HG03442 (cell line): ENCODE data around the gene SEC22C.

Source experiments
- ATAC-seq: cut with Tn5 transposase; IDR thresholded peaks from one replicate; pipeline ENCODE4 v1.9.1; 2021; ENCODE audit warnings: mild to moderate bottlenecking, moderate library complexity; ENCODE audit not compliant: unreplicated experiment

Gene SEC22C

GRCh38 chr3:42539871-42540714, 41.7 kb downstream of the SEC22C start:
- no peak for ATAC-seq

GRCh38 chr3:42537350-42537749, 44.4 kb downstream of the SEC22C start:
- no peak for ATAC-seq

GRCh38 chr3:42535981-42536784, 45.6 kb downstream of the SEC22C start:
- no peak for ATAC-seq

GRCh38 chr3:42533161-42533897, 48.4 kb downstream of the SEC22C start:
- ATAC-seq = no peak

- no peak for ATAC-seq
Observed at GRCh38 chr3:42532229-42532628, 49.5 kb downstream of the SEC22C start.

- ATAC-seq = no peak
Observed at GRCh38 chr3:42531470-42531869, 50.3 kb downstream of the SEC22C start.

GRCh38 chr3:42530073-42530472, 51.7 kb downstream of the SEC22C start:
- ATAC-seq = no peak

GRCh38 chr3:42529468-42529867, 52.3 kb downstream of the SEC22C start:
- ATAC-seq = no peak

- no peak for ATAC-seq
Observed at GRCh38 chr3:42527368-42527917, 54.3 kb downstream of the SEC22C start.

GRCh38 chr3:42526616-42527367, 55.0 kb downstream of the SEC22C start:
- ATAC-seq = no peak

GRCh38 chr3:42525736-42526345, 55.9 kb downstream of the SEC22C start:
- ATAC-seq = no peak

GRCh38 chr3:42525212-42525611, 56.6 kb downstream of the SEC22C start:
- no peak for ATAC-seq

GRCh38 chr3:42524751-42525150, 57.0 kb downstream of the SEC22C start:
- ATAC-seq = no peak

GRCh38 chr3:42520906-42521305, 60.9 kb downstream of the SEC22C start:
- no peak for ATAC-seq

- ATAC-seq = no peak
Observed at GRCh38 chr3:42520336-42520735, 61.4 kb downstream of the SEC22C start.

GRCh38 chr3:42519568-42519962, 62.2 kb downstream of the SEC22C start:
- ATAC-seq = no peak

GRCh38 chr3:42518800-42519567, 62.8 kb downstream of the SEC22C start:
- no peak for ATAC-seq

- ATAC-seq = no peak
Observed at GRCh38 chr3:42517117-42517516, 64.7 kb downstream of the SEC22C start.

- ATAC-seq = no peak
Observed at GRCh38 chr3:42516443-42516842, 65.3 kb downstream of the SEC22C start.
